Measurements from ENCODE around the gene KIAA0513. TPM values are rescaled to one million over a fixed set of nuclear protein-coding genes. Genes with fewer than 3 reads are reported as not detected.
A peak's percentile ranks its signal among the peaks of the same experiment; 100 is the strongest.

The KIAA0513 gene, protein sequence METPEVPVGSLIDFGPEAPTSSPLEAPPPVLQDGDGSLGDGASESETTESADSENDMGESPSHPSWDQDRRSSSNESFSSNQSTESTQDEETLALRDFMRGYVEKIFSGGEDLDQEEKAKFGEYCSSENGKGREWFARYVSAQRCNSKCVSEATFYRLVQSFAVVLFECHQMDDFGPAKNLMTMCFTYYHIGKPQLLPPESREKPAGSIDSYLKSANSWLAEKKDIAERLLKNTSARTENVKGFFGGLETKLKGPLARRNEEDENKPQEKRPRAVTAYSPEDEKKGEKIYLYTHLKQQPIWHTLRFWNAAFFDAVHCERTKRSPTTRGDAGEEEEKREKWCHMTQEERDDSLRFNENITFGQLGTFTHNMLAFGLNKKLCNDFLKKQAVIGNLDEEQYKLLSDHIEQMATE
- polyA plus RNA-seq (2012; ENCODE audit: insufficient read length, low read depth), result 2.9 TPM

DNA sequence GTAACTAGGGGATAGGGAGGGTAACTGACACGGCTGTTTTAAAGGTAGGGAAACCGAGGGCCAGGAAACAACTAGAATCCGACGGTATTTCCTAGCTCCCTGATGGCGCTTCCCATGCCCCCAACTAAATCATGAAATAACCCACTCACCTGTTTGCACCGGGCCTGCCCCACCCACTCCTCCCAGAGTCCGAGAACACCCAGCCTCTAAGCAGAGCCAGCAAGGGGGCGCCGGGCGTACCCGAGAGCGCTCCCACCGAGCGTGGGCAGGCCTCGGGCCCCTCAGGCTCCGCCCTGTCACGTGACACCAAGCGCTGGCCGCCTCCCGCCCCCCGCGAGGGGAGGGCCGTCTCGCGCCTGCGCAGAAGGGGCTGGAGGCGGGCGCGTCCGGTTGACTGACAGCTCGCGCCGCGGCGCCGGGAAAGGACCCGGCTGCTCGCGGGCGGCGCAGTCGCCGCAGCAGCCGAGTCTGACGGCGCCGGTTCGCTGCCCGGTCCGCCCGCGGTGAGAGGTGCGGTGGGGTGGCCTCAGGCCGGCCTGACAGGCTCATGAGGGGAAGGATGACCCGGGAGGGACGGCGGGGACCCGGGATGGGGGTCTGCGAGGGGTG is at the start of gene KIAA0513:
TSS of gene KIAA0513 (plus strand) at position 447 of the 609 bp plus-strand sequence. CDS start 39,277 bp downstream, outside the sequence.
- peak; percentile 82 for TF ChIP-seq POLR2AphosphoS5 (IDR thresholded peaks at IDR 0.05; ENCODE audit: low read depth, low read length)
- no peak for TF ChIP-seq FOXP2 (optimal IDR thresholded peaks at IDR 0.05; ENCODE audit: borderline replicate concordance, extremely low read depth, extremely low read length, insufficient read depth)
- 0 out of 2 replicates have a peak, but pooled peaks have one; percentile 42 for TF ChIP-seq SIN3A (IDR thresholded peaks at IDR 0.05; ENCODE audit: borderline replicate concordance, insufficient read depth, low read length)
- no peak for TF ChIP-seq TAF1 (IDR thresholded peaks at IDR 0.05; ENCODE audit: borderline replicate concordance, insufficient read depth, low read length)
- TF ChIP-seq, protein P1, sequence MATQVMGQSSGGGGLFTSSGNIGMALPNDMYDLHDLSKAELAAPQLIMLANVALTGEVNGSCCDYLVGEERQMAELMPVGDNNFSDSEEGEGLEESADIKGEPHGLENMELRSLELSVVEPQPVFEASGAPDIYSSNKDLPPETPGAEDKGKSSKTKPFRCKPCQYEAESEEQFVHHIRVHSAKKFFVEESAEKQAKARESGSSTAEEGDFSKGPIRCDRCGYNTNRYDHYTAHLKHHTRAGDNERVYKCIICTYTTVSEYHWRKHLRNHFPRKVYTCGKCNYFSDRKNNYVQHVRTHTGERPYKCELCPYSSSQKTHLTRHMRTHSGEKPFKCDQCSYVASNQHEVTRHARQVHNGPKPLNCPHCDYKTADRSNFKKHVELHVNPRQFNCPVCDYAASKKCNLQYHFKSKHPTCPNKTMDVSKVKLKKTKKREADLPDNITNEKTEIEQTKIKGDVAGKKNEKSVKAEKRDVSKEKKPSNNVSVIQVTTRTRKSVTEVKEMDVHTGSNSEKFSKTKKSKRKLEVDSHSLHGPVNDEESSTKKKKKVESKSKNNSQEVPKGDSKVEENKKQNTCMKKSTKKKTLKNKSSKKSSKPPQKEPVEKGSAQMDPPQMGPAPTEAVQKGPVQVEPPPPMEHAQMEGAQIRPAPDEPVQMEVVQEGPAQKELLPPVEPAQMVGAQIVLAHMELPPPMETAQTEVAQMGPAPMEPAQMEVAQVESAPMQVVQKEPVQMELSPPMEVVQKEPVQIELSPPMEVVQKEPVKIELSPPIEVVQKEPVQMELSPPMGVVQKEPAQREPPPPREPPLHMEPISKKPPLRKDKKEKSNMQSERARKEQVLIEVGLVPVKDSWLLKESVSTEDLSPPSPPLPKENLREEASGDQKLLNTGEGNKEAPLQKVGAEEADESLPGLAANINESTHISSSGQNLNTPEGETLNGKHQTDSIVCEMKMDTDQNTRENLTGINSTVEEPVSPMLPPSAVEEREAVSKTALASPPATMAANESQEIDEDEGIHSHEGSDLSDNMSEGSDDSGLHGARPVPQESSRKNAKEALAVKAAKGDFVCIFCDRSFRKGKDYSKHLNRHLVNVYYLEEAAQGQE (IDR thresholded peaks at IDR 0.05; ENCODE audit: insufficient read depth in 1 of 2, low read depth in 2 of 2, low read length in 2 of 2), result no peak

DNA sequence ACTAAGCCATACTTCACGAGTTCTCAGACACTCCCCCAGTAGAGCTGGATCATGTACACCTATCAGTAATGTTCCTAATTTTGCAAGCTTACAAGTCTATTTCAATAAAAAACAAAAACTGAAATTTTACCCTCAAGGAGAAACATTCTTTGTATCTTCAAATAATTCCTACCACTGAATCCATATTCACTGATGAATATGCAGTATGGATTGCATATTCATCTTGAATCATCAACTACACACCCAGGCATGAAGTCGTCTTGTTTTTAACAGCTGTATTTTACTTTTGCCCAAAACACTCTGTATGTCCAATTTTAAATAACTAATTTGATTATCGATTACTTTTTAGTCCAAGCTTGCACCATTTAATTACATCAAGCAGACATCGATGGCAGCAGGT is 48.1 kb upstream of the KIAA0513 start:
- TF ChIP-seq SIN3A (IDR thresholded peaks at IDR 0.05; ENCODE audit: borderline replicate concordance, insufficient read depth, low read length) (no peak), POLR2AphosphoS5 (IDR thresholded peaks at IDR 0.05; ENCODE audit: low read depth, low read length) (no peak), FOXP2 (optimal IDR thresholded peaks at IDR 0.05; ENCODE audit: borderline replicate concordance, extremely low read depth, extremely low read length, insufficient read depth) (no peak), TAF1 (IDR thresholded peaks at IDR 0.05; ENCODE audit: borderline replicate concordance, insufficient read depth, low read length) (no peak)
- TF ChIP-seq, protein P1 (IDR thresholded peaks at IDR 0.05; ENCODE audit: insufficient read depth in 1 of 2, low read depth in 2 of 2, low read length in 2 of 2), result no peak

DNA sequence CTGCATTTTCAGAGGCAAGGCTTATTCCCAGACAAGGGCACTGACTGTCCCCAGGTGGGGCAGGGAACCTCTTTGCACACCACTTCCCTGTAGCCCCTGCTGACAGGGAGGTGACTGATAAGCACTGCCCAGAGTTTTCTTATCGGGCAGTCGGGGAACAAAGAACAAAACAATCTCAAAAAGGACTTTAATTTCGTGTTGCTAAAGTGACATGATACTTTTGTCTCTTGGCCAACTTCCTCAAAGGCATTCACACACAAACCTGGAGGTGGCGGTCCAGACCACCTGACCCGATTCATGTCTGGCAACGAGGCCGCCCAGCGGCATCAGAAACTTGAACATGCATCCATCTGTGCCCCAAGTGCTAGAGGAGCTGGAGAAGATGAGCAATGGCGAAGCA is 45.2 kb upstream of the KIAA0513 start:
- no peak for TF ChIP-seq SIN3A (IDR thresholded peaks at IDR 0.05; ENCODE audit: borderline replicate concordance, insufficient read depth, low read length)
- no peak for TF ChIP-seq FOXP2 (optimal IDR thresholded peaks at IDR 0.05; ENCODE audit: borderline replicate concordance, extremely low read depth, extremely low read length, insufficient read depth)
- no peak for TF ChIP-seq POLR2AphosphoS5 (IDR thresholded peaks at IDR 0.05; ENCODE audit: low read depth, low read length)
- no peak for TF ChIP-seq TAF1 (IDR thresholded peaks at IDR 0.05; ENCODE audit: borderline replicate concordance, insufficient read depth, low read length)
- TF ChIP-seq, protein P1 (IDR thresholded peaks at IDR 0.05; ENCODE audit: insufficient read depth in 1 of 2, low read depth in 2 of 2, low read length in 2 of 2), result no peak

DNA sequence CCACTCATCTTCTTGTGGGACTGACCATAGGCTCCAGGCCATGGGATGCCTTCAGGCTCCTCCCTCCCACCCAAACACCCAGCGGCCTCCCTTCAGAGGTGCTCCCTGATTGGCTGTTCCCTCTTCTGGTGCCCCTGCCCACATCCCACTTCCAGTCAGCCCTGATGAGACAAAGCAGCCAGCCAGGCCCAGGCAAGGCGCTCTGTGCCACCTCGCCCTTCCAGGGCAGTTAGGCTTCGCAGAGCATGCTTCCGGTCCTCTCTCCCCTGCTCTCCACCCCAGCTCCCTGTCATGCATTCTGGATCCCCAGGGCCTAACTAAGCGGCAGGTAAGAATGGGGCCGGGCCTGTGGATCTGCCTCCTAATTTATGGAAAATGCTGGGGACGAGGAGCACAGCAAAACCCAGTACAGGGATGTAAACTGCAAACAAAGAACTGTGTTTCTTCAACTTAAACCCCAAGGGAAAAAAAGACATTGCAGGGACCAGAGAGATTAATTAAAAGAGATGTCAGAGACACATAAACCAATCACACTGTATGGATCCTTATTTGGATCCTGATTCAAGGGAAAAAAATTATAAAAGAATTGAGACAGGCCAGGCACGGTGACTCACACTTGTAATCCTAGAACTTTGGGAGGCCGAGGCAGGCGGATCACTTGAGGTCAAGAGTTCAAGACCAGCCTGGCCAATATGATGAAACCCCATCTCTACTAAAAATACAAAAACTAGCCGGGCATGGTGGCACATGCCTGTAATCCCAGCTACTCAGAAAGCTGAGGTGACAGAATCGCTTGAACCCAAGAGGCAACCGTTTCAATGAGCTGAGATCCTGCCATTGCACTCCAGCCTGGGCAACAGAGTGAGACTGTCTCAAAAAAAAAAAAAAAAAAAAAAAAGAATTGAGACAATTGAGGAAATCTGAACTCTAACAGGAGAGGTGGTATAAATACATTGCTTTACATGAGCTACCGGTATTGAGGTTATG is 42.2 kb upstream of the KIAA0513 start:
- TF ChIP-seq TAF1 (IDR thresholded peaks at IDR 0.05; ENCODE audit: borderline replicate concordance, insufficient read depth, low read length) (no peak), SIN3A (IDR thresholded peaks at IDR 0.05; ENCODE audit: borderline replicate concordance, insufficient read depth, low read length) (no peak), FOXP2 (optimal IDR thresholded peaks at IDR 0.05; ENCODE audit: borderline replicate concordance, extremely low read depth, extremely low read length, insufficient read depth) (no peak), POLR2AphosphoS5 (IDR thresholded peaks at IDR 0.05; ENCODE audit: low read depth, low read length) (no peak)
- TF ChIP-seq, protein P1 (IDR thresholded peaks at IDR 0.05; ENCODE audit: insufficient read depth in 1 of 2, low read depth in 2 of 2, low read length in 2 of 2), result no peak
